Head of caudate nucleus (tissue), 42 donors: ENCODE data around the gene OR1M1.
"Not testable (repeated sequence)": the region's sequence is repeated elsewhere in the genome, so short reads cannot be mapped to it uniquely, and the experiment has no call there.

Source experiments
- DNase-seq, 42 donors: peaks; one replicate each; pipeline versions ENCODE4 v3.0.0 to v3.0.0-alpha.2; 2020 to 2021; ENCODE audit warnings: mixed read lengths in 7 of 42
- intact Hi-C: fragments of 100-400 bp; cut with DNase I; formaldehyde crosslinking; loops from one replicate; pipeline ENCODE4 v1.15.0; 2022

OR1M1 gene

DNA sequence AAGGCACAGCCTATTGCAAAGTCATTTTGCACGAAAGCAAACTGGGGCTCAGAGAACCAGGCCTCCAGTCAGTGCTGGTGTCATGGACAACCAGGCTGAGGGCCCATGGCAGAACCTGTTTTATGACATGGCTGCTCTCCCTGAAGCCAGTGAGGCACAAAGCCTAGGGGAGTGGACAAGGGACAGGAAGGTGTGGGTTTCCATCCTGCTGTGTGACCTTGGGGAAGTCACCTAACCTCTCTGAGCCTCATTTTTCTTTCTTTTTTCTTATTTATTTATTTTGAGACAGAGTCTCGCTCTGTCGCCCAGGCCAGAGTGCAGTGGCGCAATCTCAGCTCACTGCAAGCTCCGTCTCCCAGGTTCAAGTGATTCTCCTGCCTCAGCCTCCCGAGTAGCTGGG is 15.1 kb upstream of the OR1M1 start:
- intact Hi-C loops = loop anchor here (10.0 kb wide), 1 partner anchor 417 kb away; no protein-coding TSS in a partner anchor
- DNase-seq = not testable (repeated sequence)

DNA sequence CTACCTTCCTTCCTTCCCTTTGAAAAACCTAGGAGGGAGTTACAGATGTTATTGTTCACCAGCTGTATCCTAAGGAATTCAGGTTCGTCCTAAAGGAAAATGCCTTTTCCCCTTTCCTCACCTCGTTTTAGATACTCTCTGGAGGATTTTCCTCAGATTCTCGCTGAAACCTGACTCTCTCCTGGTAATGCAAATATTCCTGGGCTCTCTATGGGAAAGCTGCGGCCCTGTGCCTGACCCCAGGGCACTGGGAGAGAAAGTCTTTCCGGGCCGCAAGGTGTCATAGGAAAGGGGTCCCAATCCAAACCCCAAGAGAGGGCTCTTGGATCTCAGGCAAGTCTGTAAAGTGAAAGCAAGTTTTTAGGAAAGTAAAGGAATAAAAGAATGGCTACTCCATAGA is 13.1 kb upstream of the OR1M1 start:
- intact Hi-C loops = loop anchor here (10.0 kb wide), 1 partner anchor 419 kb away; no protein-coding TSS in a partner anchor
- no peak for DNase-seq

DNA sequence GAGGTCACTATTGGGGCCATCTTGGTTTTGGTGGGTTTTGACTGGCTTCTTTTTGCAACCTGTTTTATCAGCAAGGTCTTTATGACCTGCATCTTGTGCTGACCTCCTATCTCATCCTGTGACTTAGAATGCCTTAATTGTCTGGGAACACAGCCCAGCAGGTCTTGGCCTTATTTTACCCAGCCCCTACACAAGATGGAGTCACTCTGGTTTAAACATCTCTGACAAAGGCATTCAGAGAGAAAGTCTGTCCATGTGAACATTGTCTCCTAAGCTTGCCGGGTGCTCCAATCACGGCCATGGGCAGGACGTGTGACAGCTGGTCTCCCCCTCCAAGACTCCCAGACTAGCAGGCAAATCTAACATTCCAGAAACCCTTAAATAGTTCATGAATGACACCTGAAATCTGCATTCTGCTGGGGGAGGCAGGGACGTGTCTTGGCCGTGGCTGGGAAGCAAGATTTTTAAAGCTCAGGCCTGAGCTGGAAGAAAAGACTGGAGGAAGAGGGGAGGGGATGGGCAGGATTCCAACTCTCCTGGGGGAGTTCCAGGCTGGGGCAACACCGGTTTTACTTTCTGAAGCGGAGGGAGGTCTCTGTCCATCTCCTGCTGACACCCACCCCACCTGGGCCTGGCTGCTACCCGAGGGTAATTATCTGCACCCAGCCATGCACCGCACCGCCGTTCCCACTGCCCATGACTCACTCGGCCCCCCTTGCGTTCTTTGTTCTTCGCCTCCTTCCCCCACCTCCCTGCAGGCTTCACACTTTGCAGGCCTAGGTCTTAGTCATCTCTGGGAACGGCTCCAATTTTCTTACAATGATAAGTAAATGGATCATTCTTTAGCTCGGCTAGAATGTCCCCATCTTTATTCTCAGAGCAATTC is 11.6 kb upstream of the OR1M1 start:
- intact Hi-C loops = loop anchor here (10.0 kb wide), 1 partner anchor 421 kb away; no protein-coding TSS in a partner anchor
- DNase-seq = peak; percentile 13 to 91 (median 50)

DNA sequence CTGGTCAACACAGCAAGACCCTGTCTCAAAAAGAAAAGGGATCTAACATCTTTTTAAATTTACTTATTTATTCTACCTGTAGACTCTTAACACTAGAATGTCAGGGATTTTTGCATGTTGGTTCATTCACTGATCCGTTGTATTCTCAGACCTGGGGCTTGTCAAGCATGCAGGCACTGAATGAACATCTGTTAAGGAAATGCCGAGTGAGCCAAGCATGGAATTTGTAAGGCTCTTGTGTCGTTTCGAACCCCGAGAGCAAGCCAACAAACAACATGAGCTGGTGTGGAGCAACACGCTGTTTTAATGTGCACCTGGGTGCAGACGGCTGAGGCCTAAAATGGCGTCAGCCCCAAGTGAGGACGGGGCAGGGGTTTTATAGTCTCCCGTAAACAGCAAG is 10.0 kb upstream of the OR1M1 start:
- intact Hi-C loops = loop anchor here (10.0 kb wide), 1 partner anchor 422 kb away; no protein-coding TSS in a partner anchor
- DNase-seq = no peak

DNA sequence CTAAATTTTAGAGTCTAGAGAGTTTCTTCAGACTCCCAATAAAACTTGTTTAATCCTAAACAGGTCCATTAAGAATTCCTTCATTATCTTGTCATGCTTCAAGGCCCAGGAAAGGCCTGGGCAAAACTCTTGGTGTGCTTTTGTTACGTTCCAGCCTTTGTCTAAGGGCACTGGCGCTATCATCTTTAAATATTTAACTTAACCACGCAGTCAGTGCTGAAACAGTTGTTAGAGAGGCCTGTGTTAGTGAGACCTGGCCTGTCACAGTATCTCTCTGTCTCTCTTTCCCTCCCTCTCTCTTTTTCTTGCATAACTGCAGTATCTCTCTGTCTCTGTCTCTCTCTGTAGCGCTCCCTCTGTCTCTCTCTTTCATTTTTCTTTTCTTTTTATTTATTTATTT is 8.2 kb upstream of the OR1M1 start:
- intact Hi-C loops = loop anchor here (10.0 kb wide), 1 partner anchor 424 kb away; no protein-coding TSS in a partner anchor
- DNase-seq = no peak

DNA sequence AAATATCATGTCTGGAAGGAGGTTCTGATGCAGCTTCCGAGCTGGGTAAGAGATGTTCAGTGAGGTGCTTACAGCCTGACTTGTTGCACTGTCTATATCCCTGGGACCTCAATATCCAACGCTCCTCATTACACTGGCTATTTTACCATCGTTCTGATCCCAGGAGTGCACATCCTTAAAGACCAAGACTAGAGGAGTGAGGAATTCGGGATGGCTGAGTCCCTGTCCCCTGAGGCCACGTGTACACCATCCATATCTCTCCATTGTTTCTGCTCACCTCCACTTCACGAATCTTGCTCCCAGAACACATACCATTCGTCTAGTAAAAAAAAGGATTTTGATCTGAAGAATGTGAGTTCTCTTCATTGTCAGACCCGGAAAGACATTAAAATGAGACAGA is 20.5 kb downstream of the OR1M1 start, which contains the start of gene OR7G2:
OR7G2 (minus strand) TSS at position 101 of the 400 bp plus-strand sequence. CDS start 4,232 bp downstream, outside the sequence.
- intact Hi-C loops = no loop called here
- no peak for DNase-seq

DNA sequence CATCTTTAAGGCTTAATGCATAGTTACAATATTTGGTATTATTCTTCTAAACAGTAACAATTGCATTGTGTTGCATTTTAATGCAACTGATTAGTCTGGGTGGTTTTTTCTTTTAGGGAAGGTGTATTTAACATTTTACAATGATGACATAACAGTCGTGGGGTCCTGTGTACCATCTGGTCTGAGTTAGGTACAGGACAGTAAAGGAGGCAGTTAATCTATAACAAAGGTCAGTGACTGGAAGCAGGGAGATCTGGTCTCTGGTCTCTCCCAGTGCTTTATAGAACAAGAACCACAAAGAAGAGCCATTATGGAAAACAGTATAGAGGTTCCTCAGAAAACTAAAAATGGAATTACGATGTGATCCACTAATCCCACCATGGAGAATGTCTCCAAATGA is 23.1 kb downstream of the OR1M1 start:
- intact Hi-C loops = no loop called here
- no peak for DNase-seq

DNA sequence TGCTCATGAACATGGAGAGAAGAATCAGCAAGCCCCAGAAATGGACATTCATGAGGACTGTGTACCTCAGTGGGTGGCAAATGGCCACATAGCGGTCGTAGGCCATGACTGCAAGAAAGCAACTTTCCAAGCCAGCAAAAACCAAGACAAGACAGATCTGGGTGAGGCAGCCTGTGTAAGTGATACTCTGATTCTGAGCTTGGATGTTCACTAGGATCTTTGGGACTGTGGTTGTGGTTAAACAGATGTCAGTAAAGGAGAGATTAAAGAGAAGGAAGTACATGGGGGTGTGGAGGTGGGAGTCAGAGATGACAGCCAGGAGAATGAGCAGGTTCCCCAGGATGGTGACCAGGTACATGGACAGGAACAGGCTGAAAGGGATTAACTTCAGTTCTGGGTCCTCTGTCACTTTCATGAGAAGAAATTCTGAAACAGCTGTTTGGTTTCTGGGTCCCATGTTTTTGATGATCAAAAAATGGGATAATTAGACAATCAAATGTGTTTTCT is 28.5 kb downstream of the OR1M1 start, which contains the start of gene OR7G1:
OR7G1 (minus strand) TSS at position 457 of the 507 bp plus-strand sequence; CDS start at position 457, 0 bp downstream.
- DNase-seq = no peak

DNA sequence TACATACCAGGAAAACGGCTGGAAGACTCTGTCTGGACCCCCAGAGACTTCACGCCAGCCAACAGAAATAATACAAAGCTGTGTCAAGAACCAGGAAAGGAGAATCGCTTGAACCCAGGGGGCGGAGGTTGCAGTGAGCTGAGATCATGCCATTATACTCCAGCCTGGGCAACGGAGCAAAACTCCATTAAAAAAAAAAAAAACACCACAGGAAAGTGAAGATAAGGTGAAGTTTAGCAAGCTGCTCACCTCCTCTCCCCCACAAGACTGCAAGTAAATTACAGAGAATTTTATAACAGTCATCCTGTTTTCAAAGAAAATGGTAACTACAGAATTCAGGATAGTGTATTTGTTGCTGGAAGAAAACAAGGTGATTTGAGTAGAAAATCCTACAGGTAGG is 29.7 kb downstream of the OR1M1 start:
- intact Hi-C loops = no loop called here
- no peak for DNase-seq

More for the DNA sequence above, 28.5 kb downstream of the OR1M1 start, which contains the start of gene OR7G1:
- intact Hi-C loops = no loop called here

DNA sequence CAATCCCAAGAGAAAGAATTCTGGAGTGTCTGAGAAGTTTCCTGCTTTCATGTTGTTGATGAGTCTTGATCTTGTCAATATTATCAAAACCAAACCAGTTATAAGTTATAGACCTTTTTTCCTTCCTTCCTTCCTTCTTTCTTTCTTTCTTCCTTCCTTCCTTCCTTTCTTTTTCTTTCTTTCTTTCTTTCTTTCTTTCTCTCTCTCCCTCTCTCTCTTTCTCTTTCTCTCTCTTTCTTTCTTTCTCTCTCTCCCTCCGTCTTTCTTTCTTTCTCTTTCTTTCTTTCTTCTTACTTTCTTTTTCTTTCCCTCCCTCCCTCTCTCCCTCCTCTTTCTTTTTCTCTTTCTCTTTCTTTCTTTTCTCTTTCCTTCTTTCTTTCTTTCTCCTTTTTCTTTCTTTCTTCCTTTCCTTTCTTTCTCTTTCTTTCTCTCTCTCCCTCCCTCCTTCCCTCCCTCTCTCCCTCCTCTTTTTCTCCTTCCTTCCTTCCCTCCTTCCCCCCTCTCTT is 40.1 kb downstream of the OR1M1 start, which contains the start of gene OR7G3:
OR7G3 (minus strand) TSS at position 51 of the 506 bp plus-strand sequence; CDS start at position 51, 0 bp downstream.
- intact Hi-C loops = no loop called here
- no peak for DNase-seq

DNA sequence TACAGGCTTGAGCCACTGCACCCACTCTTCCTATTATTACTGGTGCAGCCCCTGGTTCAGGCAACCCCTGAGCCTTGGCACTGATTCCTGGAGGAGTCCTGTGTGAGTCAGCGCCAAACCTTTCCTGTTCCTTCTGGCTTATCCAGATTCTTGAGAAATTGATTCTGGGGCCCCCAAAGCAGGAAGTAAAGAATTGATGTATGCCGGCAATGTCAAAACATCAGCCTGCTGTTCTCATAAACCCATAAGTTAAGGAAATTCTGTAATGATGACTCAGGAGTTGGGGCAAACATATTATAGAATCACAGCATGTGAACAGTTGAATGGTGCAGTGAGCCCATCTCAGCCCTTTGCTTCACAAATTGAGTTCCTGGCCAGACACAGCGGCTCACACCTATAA is 41.3 kb downstream of the OR1M1 start:
- no peak for DNase-seq
- intact Hi-C loops = no loop called here

DNA sequence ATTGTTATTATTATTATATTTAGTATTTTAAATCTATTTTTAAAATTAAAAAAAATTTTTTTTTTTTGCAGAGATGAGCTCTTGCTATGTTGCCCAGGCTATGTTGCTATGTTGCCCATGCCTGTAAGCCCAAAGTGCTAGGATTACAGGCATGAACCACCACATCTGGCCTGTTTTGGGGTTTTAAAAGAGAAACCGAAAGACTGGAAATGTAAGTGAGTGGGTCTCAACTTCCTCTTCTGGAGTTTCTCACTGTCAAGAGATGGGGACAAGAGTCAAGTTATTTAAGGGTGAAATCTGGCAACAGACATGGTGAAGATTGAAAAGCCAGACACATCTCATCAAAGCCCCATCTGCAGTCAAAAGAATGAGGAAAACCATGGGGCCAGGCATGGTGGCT is 44.1 kb downstream of the OR1M1 start:
- DNase-seq = no peak
- intact Hi-C loops = no loop called here

DNA sequence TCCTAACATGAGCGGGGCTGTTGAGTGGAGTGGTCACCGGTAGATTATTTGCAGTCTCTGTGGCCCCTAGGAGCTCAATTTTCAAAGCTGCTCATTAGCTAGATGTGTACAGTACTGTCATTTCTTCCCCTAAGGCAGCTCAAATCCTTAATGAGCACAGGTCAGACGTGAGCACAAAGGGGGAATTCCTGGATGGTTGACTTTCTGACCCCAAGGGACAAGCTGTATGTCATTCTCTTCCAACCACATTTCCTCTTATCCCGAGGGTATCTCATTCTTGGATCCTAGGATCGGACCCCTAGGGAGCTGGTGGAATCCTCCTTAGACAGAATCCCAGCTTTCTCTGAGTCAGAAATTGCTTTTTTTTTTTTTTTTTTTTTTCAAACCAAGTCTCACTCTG is 45.6 kb downstream of the OR1M1 start:
- intact Hi-C loops = no loop called here
- peak in 1 of 42 donors; percentile 7 for DNase-seq

DNA sequence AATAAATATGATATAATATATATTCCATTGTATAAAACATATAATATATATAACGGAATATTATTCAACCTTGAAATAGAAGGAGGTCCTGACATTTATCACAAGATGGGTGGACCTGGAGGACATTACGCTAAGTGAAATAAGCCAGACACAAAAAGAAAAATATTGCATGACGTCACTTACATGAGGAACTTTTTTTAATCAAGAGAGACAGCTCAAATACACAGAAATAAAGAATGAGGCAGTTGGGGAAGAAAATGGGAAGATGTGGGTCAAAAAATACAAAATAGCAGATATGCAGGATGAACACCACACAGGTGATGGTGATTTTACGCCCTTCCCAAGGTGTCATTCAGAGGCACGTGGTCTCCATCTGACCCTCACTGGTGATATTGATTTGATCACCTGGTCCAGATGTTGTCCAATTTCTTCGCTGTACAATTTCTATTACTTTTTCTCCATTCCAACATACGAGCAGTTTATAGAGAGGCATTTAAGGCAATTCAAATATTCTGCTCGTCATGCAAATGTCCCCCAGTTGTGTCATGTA is 52.8 kb downstream of the OR1M1 start:
- DNase-seq = peak in 9 of 42 donors; percentile 4 to 44 (median 17)
- intact Hi-C loops = no loop called here

DNA sequence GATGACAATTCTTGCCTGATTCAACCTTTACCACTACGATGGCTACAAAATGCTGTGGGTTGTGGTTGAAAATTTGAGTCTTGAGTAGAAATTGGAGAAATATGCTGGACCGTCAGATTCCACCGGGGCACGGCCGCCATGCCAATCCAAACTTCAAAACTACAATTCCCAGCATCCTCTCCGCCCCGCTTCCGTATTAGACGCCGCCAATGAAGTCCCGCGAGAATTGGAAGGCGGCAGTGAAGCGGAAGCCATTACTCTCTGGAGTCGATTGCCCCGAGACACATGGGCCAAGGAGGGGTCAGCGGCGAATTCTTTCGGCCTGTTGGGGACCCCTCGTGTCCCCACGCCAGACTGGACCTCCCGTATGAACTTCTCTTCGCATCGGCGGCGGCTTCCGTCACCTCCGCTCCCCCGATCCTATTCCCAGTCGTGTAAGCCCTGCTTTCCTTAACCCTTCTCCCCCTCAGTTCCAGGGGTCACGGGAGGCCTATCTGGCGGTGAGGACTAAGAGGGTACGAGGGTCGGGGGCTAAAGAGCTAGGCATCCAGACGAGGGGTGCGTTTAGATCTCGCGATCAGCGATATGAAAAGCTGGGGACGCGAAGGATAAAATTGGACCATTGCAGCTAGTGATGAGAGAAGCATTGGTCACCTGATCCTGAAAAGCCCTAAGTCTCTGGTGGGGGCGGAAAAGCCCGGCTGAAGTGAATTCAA is 53.5 kb downstream of the OR1M1 start, which contains the start of gene ZNF317:
ZNF317 (plus strand) TSS at position 239 of the 716 bp plus-strand sequence. CDS start 15,620 bp downstream, outside the sequence.
- DNase-seq = peak; percentile 84 to 97 (median 93)
- intact Hi-C loops = no loop called here

DNA sequence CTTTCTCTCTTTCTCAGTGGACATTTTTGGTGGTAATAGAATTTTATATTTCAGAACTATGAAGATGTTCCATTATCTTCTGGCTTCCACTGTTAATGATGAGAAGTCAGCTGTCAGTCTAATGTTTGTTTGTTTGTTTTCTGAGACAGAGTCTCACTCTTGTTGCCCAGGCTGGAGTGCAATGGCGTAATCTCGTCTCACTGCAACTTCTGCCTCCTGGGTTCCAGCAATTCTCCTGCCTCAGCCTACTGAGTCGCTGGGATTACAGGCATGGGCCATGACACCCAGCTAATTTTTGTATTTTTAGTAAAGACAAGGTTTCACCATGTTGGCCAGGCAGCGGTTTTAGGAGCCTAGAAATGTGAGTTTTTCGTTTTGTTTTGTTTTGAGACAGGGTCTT is 58.1 kb downstream of the OR1M1 start:
- intact Hi-C loops = no loop called here
- no peak for DNase-seq
